ENCODE data around the gene ETS1. TPM values are rescaled to one million over a fixed set of nuclear protein-coding genes. Genes with fewer than 3 reads are reported as not detected.

The ETS1 gene
- total and polyA plus RNA-seq, 2 experiments from 2014 or later: 25.6 to 52.6 TPM

DNA sequence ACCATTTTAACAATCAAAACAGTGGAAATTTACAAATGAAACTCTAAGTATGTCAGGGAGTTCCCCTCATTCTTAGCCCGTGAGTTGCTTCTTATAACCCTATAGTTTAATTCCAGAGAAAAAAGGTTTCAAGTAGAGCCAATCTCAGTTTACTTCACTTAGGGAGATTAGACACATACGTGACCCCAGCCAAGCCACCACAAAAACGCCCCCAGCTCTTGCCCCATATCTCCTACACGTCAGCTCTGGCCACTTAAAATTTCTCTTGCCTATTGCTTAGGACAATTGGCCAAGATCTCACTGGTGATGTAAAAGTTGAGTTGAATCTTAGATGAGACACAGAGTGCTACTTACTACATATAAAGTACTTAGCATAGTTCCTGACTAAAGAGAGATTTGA lies 166.4 kb downstream of the ETS1 start:
- H4K20me1 ChIP-seq (replicated peaks; ENCODE audit: insufficient read depth): no peaks in the 10 kb centered on the region
- no peaks in the 10 kb centered on the region for H3K9me2 ChIP-seq (ENCODE audit: insufficient read depth)
- TF ChIP-seq EZH2 (IDR thresholded peaks at IDR 0.05; ENCODE audit: low read depth, unreplicated experiment) (no peak), JUNB (IDR thresholded peaks at IDR 0.05; ENCODE audit: unreplicated experiment) (no peak), STAT1 (IDR thresholded peaks at IDR 0.05; ENCODE audit: unreplicated experiment) (no peak), POLR2AphosphoS5 (IDR thresholded peaks at IDR 0.05; ENCODE audit: low read depth) (no peak), ZNF331 (CRISPR knock-in tag; IDR thresholded peaks at IDR 0.05; ENCODE audit: low read depth) (no peak), NANOG (IDR thresholded peaks at IDR 0.05; ENCODE audit: borderline replicate concordance) (no peak), EZH2phosphoT487 (IDR thresholded peaks at IDR 0.05; ENCODE audit: unreplicated experiment) (no peak), CREB1 (CRISPR knock-in tag; IDR thresholded peaks at IDR 0.05; ENCODE audit: low read depth) (no peak), ZNF114 (CRISPR knock-in tag; IDR thresholded peaks at IDR 0.05) (no peak)
- TF ChIP-seq, protein P1, sequence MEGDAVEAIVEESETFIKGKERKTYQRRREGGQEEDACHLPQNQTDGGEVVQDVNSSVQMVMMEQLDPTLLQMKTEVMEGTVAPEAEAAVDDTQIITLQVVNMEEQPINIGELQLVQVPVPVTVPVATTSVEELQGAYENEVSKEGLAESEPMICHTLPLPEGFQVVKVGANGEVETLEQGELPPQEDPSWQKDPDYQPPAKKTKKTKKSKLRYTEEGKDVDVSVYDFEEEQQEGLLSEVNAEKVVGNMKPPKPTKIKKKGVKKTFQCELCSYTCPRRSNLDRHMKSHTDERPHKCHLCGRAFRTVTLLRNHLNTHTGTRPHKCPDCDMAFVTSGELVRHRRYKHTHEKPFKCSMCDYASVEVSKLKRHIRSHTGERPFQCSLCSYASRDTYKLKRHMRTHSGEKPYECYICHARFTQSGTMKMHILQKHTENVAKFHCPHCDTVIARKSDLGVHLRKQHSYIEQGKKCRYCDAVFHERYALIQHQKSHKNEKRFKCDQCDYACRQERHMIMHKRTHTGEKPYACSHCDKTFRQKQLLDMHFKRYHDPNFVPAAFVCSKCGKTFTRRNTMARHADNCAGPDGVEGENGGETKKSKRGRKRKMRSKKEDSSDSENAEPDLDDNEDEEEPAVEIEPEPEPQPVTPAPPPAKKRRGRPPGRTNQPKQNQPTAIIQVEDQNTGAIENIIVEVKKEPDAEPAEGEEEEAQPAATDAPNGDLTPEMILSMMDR (conservative IDR thresholded peaks at IDR 0.05; ENCODE audit: low read depth in 2 of 2): no peak
- TF ChIP-seq, protein P2, sequence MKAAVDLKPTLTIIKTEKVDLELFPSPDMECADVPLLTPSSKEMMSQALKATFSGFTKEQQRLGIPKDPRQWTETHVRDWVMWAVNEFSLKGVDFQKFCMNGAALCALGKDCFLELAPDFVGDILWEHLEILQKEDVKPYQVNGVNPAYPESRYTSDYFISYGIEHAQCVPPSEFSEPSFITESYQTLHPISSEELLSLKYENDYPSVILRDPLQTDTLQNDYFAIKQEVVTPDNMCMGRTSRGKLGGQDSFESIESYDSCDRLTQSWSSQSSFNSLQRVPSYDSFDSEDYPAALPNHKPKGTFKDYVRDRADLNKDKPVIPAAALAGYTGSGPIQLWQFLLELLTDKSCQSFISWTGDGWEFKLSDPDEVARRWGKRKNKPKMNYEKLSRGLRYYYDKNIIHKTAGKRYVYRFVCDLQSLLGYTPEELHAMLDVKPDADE (IDR thresholded peaks at IDR 0.05): no peak
- TF ChIP-seq, protein P3, sequence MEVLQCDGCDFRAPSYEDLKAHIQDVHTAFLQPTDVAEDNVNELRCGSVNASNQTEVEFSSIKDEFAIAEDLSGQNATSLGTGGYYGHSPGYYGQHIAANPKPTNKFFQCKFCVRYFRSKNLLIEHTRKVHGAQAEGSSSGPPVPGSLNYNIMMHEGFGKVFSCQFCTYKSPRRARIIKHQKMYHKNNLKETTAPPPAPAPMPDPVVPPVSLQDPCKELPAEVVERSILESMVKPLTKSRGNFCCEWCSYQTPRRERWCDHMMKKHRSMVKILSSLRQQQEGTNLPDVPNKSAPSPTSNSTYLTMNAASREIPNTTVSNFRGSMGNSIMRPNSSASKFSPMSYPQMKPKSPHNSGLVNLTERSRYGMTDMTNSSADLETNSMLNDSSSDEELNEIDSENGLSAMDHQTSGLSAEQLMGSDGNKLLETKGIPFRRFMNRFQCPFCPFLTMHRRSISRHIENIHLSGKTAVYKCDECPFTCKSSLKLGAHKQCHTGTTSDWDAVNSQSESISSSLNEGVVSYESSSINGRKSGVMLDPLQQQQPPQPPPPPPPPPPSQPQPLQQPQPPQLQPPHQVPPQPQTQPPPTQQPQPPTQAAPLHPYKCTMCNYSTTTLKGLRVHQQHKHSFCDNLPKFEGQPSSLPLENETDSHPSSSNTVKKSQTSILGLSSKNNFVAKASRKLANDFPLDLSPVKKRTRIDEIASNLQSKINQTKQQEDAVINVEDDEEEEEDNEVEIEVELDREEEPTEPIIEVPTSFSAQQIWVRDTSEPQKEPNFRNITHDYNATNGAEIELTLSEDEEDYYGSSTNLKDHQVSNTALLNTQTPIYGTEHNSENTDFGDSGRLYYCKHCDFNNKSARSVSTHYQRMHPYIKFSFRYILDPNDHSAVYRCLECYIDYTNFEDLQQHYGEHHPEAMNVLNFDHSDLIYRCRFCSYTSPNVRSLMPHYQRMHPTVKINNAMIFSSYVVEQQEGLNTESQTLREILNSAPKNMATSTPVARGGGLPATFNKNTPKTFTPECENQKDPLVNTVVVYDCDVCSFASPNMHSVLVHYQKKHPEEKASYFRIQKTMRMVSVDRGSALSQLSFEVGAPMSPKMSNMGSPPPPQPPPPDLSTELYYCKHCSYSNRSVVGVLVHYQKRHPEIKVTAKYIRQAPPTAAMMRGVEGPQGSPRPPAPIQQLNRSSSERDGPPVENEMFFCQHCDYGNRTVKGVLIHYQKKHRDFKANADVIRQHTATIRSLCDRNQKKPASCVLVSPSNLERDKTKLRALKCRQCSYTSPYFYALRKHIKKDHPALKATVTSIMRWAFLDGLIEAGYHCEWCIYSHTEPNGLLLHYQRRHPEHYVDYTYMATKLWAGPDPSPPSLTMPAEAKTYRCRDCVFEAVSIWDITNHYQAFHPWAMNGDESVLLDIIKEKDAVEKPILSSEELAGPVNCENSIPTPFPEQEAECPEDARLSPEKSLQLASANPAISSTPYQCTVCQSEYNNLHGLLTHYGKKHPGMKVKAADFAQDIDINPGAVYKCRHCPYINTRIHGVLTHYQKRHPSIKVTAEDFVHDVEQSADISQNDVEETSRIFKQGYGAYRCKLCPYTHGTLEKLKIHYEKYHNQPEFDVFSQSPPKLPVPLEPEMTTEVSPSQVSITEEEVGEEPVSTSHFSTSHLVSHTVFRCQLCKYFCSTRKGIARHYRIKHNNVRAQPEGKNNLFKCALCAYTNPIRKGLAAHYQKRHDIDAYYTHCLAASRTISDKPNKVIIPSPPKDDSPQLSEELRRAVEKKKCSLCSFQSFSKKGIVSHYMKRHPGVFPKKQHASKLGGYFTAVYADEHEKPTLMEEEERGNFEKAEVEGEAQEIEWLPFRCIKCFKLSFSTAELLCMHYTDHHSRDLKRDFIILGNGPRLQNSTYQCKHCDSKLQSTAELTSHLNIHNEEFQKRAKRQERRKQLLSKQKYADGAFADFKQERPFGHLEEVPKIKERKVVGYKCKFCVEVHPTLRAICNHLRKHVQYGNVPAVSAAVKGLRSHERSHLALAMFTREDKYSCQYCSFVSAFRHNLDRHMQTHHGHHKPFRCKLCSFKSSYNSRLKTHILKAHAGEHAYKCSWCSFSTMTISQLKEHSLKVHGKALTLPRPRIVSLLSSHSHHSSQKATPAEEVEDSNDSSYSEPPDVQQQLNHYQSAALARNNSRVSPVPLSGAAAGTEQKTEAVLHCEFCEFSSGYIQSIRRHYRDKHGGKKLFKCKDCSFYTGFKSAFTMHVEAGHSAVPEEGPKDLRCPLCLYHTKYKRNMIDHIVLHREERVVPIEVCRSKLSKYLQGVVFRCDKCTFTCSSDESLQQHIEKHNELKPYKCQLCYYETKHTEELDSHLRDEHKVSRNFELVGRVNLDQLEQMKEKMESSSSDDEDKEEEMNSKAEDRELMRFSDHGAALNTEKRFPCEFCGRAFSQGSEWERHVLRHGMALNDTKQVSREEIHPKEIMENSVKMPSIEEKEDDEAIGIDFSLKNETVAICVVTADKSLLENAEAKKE (CRISPR knock-in tag; IDR thresholded peaks at IDR 0.05): no peak
- TF ChIP-seq, protein P4, sequence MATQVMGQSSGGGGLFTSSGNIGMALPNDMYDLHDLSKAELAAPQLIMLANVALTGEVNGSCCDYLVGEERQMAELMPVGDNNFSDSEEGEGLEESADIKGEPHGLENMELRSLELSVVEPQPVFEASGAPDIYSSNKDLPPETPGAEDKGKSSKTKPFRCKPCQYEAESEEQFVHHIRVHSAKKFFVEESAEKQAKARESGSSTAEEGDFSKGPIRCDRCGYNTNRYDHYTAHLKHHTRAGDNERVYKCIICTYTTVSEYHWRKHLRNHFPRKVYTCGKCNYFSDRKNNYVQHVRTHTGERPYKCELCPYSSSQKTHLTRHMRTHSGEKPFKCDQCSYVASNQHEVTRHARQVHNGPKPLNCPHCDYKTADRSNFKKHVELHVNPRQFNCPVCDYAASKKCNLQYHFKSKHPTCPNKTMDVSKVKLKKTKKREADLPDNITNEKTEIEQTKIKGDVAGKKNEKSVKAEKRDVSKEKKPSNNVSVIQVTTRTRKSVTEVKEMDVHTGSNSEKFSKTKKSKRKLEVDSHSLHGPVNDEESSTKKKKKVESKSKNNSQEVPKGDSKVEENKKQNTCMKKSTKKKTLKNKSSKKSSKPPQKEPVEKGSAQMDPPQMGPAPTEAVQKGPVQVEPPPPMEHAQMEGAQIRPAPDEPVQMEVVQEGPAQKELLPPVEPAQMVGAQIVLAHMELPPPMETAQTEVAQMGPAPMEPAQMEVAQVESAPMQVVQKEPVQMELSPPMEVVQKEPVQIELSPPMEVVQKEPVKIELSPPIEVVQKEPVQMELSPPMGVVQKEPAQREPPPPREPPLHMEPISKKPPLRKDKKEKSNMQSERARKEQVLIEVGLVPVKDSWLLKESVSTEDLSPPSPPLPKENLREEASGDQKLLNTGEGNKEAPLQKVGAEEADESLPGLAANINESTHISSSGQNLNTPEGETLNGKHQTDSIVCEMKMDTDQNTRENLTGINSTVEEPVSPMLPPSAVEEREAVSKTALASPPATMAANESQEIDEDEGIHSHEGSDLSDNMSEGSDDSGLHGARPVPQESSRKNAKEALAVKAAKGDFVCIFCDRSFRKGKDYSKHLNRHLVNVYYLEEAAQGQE (IDR thresholded peaks at IDR 0.05; ENCODE audit: unreplicated experiment): no peak
- H2AFZ ChIP-seq: no peak overlapping the region
- peaks cover 7% of the 10 kb centered on the region for H3K27me3 Mint-ChIP-seq (ENCODE audit: insufficient read depth, low read depth, poor library complexity)
- no peaks in the 10 kb centered on the region for H3K79me2 ChIP-seq (replicated peaks; ENCODE audit: insufficient read depth)
- H3K36me3 Mint-ChIP-seq (ENCODE audit: low read depth): no peaks in the 10 kb centered on the region
- peaks cover 10% of the 10 kb centered on the region for H3K4me1 Mint-ChIP-seq
- no peaks in the 10 kb centered on the region for H3K9me3 Mint-ChIP-seq
- no peak overlapping the region for H3K27ac Mint-ChIP-seq
- DNase-seq (ENCODE audit: low spot score): no peak
- ATAC-seq: no peak
- no peaks in the 10 kb centered on the region for H3F3A ChIP-seq (replicated peaks; ENCODE audit: low read depth)
- H3K4me1 ChIP-seq (ENCODE audit: insufficient read depth): 0 out of 2 replicates have a peak, but pooled peaks cover 5% of the 10 kb centered on the region
- H3K4me3 ChIP-seq: no peak overlapping the region
- no peak overlapping the region for H3K4me3 Mint-ChIP-seq
- no peak overlapping the region for H3K4me2 ChIP-seq
- H3K27me3 ChIP-seq (ENCODE audit: insufficient read depth): no peaks in the 10 kb centered on the region
- H3K27ac ChIP-seq (ENCODE audit: low read depth): no peak overlapping the region
- no peaks in the 10 kb centered on the region for H3K36me3 ChIP-seq (ENCODE audit: insufficient read depth)
